SK-N-SH treated with all-trans-retinoic acid at 6 μM for 48 hours (cell line): ENCODE measurements around the gene NOP53.

ENCODE experiments used
- ATAC-seq: fragments of 200-7000 bp; cut with Tn5 transposase; 3 replicates; pipeline ENCODE4 v1.9.1; 2020; ENCODE audit warnings: mild to moderate bottlenecking, moderate library complexity
- ARNTL ChIP-seq: fragments of 450-650 bp; formaldehyde crosslinking; IDR thresholded peaks from 2 replicates; pipeline ENCODE4 v1.5.0; 2020; ENCODE audit warnings: low read depth, mild to moderate bottlenecking, moderate library complexity, borderline replicate concordance
- BACH2 ChIP-seq: fragments of 250-450 bp; sonication (Bioruptor Pico); IDR thresholded peaks from 2 replicates; pipeline ENCODE4 v1.9.0; 2021; ENCODE audit warnings: mild to moderate bottlenecking, borderline replicate concordance
- CSDC2 ChIP-seq: fragments of 250-450 bp; sonication (Bioruptor Pico); IDR thresholded peaks from 2 replicates; pipeline ENCODE4 v1.5.0; 2020; ENCODE audit warnings: mild to moderate bottlenecking, moderate library complexity
- ESRRG ChIP-seq: fragments of 250-450 bp; sonication (Bioruptor Pico); IDR thresholded peaks from 2 replicates; pipeline ENCODE4 v1.6.1; 2021; ENCODE audit warnings: mild to moderate bottlenecking
- GLIS3 ChIP-seq: fragments of 250-450 bp; sonication (Bioruptor Pico); IDR thresholded peaks from 2 replicates; pipeline ENCODE4 v1.5.0; 2020; ENCODE audit warnings: mild to moderate bottlenecking, moderate library complexity
- ISL1 ChIP-seq: fragments of 250-450 bp; sonication (Bioruptor Pico); IDR thresholded peaks from 2 replicates; pipeline ENCODE4 v2.1.2; 2022; ENCODE audit warnings: mild to moderate bottlenecking, moderate library complexity
- OSR1 ChIP-seq: fragments of 250-450 bp; sonication (Bioruptor Pico); IDR thresholded peaks from 2 replicates; pipeline ENCODE4 v1.8.0; 2022; ENCODE audit warnings: moderate library complexity, mild to moderate bottlenecking, inconsistent platforms
- PPARA ChIP-seq: fragments of 250-450 bp; sonication (Bioruptor Pico); IDR thresholded peaks from 2 replicates; pipeline ENCODE4 v1.5.0; 2020; ENCODE audit warnings: mild to moderate bottlenecking, borderline replicate concordance
- SNAI2 ChIP-seq: fragments of 250-450 bp; sonication (Bioruptor Pico); IDR thresholded peaks from 2 replicates; pipeline ENCODE4 v1.5.0; 2020; ENCODE audit warnings: mild to moderate bottlenecking, moderate library complexity
- TCF4 ChIP-seq: fragments of 250-450 bp; sonication (Bioruptor Pico); IDR thresholded peaks from 2 replicates; pipeline ENCODE4 v1.8.0; 2021; ENCODE audit warnings: mild to moderate bottlenecking, moderate library complexity, borderline replicate concordance
- TOX ChIP-seq: fragments of 250-450 bp; sonication (Bioruptor Pico); IDR thresholded peaks from 2 replicates; pipeline ENCODE4 v1.8.0; 2021; ENCODE audit warnings: mild to moderate bottlenecking, moderate library complexity, borderline replicate concordance
- ZC3H10 ChIP-seq: fragments of 250-450 bp; sonication (Bioruptor Pico); IDR thresholded peaks from 2 replicates; pipeline ENCODE4 v1.5.1; 2021; ENCODE audit warnings: mild to moderate bottlenecking, moderate library complexity
- ZFP3 ChIP-seq: fragments of 250-450 bp; sonication (Bioruptor Pico); IDR thresholded peaks from 2 replicates; pipeline ENCODE4 v1.5.0; 2020; ENCODE audit warnings: mild to moderate bottlenecking, moderate library complexity
- ZFP30 ChIP-seq: fragments of 450-650 bp; formaldehyde crosslinking; IDR thresholded peaks from 2 replicates; pipeline ENCODE4 v1.5.0; 2022; ENCODE audit warnings: mild to moderate bottlenecking, moderate library complexity
- ZNF565 ChIP-seq: fragments of 450-650 bp; formaldehyde crosslinking; conservative IDR thresholded peaks from 2 replicates; pipeline ENCODE4 v1.5.0; 2020; ENCODE audit warnings: low read depth, mild to moderate bottlenecking, moderate library complexity
- ZNF70 ChIP-seq: fragments of 450-650 bp; formaldehyde crosslinking; IDR thresholded peaks from 2 replicates; pipeline ENCODE4 v1.5.0; 2020; ENCODE audit warnings: mild to moderate bottlenecking, moderate library complexity
- ZNF8 ChIP-seq: fragments of 450-650 bp; formaldehyde crosslinking; IDR thresholded peaks from 2 replicates; pipeline ENCODE4 v1.5.0; 2020; ENCODE audit warnings: mild to moderate bottlenecking, moderate library complexity
- TF ChIP-seq, protein P1 (sequence below): fragments of 250-450 bp; sonication (Bioruptor Pico); IDR thresholded peaks from 2 replicates; pipeline ENCODE4 v1.5.1; 2020; ENCODE audit warnings: low read depth, mild to moderate bottlenecking, moderate library complexity
- TF ChIP-seq, protein P2 (sequence below): fragments of 250-450 bp; sonication (Bioruptor Pico); IDR thresholded peaks from 2 replicates; pipeline ENCODE4 v1.5.1; 2021; ENCODE audit warnings: mild to moderate bottlenecking, moderate library complexity
- TF ChIP-seq, protein P3 (sequence below): fragments of 250-450 bp; sonication (Bioruptor Pico); IDR thresholded peaks from 2 replicates; pipeline ENCODE4 v1.8.0; 2020; ENCODE audit warnings: mild to moderate bottlenecking, moderate library complexity, borderline replicate concordance
- TF ChIP-seq, protein P4 (sequence below): fragments of 250-450 bp; sonication (Bioruptor Pico); IDR thresholded peaks from 2 replicates; pipeline ENCODE4 v1.8.0; 2021; ENCODE audit warnings: low read depth, mild to moderate bottlenecking, moderate library complexity, borderline replicate concordance
- TF ChIP-seq, protein P5 (sequence below): fragments of 250-450 bp; sonication (Bioruptor Pico); IDR thresholded peaks from 2 replicates; pipeline ENCODE4 v1.5.0; 2020; ENCODE audit warnings: mild to moderate bottlenecking, moderate library complexity

Gene NOP53

DNA sequence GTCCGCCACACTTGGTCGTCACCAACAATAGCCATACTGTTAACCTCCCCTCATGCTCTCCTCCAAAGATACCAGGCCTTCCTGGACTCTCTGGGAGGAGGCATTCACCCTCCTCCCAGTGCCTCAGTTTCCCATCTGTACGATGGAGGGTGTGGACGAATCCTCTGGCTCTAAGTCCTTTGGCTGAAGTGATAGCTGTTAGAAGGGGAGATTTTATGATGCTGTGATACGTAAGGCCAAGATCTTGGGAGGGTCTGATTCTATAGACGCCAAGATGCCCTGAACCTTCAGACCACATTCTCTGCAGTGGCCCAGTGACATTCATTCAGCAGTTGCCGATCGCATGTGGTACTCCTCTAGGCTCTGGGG is 14.8 kb upstream of the NOP53 start:
- ATAC-seq: no peak
- TF ChIP-seq PPARA (no peak), ZNF70 (CRISPR knock-in tag) (no peak), ZNF8 (CRISPR knock-in tag) (no peak)
- TF ChIP-seq, protein P1, sequence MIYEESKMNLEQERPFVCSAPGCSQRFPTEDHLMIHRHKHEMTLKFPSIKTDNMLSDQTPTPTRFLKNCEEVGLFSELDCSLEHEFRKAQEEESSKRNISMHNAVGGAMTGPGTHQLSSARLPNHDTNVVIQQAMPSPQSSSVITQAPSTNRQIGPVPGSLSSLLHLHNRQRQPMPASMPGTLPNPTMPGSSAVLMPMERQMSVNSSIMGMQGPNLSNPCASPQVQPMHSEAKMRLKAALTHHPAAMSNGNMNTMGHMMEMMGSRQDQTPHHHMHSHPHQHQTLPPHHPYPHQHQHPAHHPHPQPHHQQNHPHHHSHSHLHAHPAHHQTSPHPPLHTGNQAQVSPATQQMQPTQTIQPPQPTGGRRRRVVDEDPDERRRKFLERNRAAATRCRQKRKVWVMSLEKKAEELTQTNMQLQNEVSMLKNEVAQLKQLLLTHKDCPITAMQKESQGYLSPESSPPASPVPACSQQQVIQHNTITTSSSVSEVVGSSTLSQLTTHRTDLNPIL (CRISPR knock-in tag): no peak
- TF ChIP-seq, protein P2, sequence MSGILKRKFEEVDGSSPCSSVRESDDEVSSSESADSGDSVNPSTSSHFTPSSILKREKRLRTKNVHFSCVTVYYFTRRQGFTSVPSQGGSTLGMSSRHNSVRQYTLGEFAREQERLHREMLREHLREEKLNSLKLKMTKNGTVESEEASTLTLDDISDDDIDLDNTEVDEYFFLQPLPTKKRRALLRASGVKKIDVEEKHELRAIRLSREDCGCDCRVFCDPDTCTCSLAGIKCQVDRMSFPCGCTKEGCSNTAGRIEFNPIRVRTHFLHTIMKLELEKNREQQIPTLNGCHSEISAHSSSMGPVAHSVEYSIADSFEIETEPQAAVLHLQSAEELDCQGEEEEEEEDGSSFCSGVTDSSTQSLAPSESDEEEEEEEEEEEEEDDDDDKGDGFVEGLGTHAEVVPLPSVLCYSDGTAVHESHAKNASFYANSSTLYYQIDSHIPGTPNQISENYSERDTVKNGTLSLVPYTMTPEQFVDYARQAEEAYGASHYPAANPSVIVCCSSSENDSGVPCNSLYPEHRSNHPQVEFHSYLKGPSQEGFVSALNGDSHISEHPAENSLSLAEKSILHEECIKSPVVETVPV: no peak

DNA sequence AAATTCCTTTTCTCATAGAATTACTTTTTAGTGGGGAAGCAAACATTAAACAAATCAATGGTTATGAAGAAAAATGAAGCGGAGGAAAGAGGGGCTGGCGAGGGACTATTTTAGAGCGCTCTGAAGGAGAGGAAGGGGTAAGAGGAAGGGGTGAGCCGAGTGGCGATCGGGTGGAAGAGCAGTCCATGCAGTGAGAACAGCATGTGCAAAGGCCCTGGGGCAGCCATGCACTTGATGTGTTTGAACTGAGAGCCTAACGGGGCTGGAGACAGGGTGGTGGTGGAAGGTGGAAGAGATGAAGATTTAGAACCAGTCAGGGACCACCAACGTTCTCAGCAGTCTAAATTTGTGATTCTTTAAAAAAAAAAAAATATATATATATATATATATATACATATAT is 14.4 kb upstream of the NOP53 start:
- TF ChIP-seq ZNF565 (CRISPR knock-in tag) (no peak), ZNF70 (CRISPR knock-in tag) (no peak), TCF4 (CRISPR knock-in tag) (no peak), SNAI2 (CRISPR knock-in tag) (no peak), OSR1 (CRISPR knock-in tag) (no peak), PPARA (no peak), ZNF8 (CRISPR knock-in tag) (no peak), ZFP3 (CRISPR knock-in tag) (no peak), ZFP30 (no peak), ESRRG (no peak), TOX (CRISPR knock-in tag) (no peak), ARNTL (CRISPR knock-in tag) (no peak), ZC3H10 (CRISPR knock-in tag) (no peak), BACH2 (CRISPR knock-in tag) (no peak)
- TF ChIP-seq, protein P3, sequence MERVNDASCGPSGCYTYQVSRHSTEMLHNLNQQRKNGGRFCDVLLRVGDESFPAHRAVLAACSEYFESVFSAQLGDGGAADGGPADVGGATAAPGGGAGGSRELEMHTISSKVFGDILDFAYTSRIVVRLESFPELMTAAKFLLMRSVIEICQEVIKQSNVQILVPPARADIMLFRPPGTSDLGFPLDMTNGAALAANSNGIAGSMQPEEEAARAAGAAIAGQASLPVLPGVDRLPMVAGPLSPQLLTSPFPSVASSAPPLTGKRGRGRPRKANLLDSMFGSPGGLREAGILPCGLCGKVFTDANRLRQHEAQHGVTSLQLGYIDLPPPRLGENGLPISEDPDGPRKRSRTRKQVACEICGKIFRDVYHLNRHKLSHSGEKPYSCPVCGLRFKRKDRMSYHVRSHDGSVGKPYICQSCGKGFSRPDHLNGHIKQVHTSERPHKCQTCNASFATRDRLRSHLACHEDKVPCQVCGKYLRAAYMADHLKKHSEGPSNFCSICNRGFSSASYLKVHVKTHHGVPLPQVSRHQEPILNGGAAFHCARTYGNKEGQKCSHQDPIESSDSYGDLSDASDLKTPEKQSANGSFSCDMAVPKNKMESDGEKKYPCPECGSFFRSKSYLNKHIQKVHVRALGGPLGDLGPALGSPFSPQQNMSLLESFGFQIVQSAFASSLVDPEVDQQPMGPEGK (CRISPR knock-in tag): no peak
- TF ChIP-seq, protein P4, sequence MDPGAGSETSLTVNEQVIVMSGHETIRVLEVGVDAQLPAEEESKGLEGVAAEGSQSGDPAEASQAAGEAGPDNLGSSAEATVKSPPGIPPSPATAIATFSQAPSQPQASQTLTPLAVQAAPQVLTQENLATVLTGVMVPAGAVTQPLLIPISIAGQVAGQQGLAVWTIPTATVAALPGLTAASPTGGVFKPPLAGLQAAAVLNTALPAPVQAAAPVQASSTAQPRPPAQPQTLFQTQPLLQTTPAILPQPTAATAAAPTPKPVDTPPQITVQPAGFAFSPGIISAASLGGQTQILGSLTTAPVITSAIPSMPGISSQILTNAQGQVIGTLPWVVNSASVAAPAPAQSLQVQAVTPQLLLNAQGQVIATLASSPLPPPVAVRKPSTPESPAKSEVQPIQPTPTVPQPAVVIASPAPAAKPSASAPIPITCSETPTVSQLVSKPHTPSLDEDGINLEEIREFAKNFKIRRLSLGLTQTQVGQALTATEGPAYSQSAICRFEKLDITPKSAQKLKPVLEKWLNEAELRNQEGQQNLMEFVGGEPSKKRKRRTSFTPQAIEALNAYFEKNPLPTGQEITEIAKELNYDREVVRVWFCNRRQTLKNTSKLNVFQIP (CRISPR knock-in tag): no peak
- TF ChIP-seq, protein P2: no peak
- ATAC-seq: no peak

DNA sequence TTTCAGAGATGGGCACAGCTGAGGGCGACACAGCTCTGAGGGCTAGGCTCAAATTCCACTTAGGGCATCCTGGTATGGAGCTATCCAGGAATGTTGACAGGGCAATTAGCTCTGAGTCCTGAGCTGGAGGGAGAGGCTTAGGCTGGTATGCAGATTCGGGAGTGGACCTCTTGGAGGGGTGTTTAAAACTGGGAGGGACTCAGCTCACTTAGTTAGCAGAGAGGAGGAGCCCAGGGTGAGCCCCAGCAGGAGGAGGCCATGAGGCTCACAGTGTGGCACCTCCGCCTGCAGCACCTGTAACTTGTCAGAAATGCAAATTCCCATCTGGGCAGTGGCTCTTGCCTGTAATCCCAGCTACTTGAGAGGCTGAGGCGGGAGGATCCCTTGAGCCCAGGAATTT is 10.2 kb upstream of the NOP53 start:
- ATAC-seq: no peak
- TF ChIP-seq TOX (CRISPR knock-in tag) (no peak), ESRRG (no peak), ISL1 (CRISPR knock-in tag) (no peak), GLIS3 (CRISPR knock-in tag) (no peak), ZNF70 (CRISPR knock-in tag) (no peak), SNAI2 (CRISPR knock-in tag) (no peak), CSDC2 (CRISPR knock-in tag) (no peak), ZC3H10 (CRISPR knock-in tag) (no peak), BACH2 (CRISPR knock-in tag) (no peak), ZNF565 (CRISPR knock-in tag) (no peak), OSR1 (CRISPR knock-in tag) (no peak), ZNF8 (CRISPR knock-in tag) (no peak)
- TF ChIP-seq, protein P2: no peak
- TF ChIP-seq, protein P1 (CRISPR knock-in tag): no peak
- TF ChIP-seq, protein P5, sequence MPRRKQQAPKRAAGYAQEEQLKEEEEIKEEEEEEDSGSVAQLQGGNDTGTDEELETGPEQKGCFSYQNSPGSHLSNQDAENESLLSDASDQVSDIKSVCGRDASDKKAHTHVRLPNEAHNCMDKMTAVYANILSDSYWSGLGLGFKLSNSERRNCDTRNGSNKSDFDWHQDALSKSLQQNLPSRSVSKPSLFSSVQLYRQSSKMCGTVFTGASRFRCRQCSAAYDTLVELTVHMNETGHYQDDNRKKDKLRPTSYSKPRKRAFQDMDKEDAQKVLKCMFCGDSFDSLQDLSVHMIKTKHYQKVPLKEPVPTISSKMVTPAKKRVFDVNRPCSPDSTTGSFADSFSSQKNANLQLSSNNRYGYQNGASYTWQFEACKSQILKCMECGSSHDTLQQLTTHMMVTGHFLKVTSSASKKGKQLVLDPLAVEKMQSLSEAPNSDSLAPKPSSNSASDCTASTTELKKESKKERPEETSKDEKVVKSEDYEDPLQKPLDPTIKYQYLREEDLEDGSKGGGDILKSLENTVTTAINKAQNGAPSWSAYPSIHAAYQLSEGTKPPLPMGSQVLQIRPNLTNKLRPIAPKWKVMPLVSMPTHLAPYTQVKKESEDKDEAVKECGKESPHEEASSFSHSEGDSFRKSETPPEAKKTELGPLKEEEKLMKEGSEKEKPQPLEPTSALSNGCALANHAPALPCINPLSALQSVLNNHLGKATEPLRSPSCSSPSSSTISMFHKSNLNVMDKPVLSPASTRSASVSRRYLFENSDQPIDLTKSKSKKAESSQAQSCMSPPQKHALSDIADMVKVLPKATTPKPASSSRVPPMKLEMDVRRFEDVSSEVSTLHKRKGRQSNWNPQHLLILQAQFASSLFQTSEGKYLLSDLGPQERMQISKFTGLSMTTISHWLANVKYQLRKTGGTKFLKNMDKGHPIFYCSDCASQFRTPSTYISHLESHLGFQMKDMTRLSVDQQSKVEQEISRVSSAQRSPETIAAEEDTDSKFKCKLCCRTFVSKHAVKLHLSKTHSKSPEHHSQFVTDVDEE (CRISPR knock-in tag): no peak
- TF ChIP-seq, protein P3 (CRISPR knock-in tag): no peak
